Activated CD8-positive, alpha-beta memory T cell treated with anti-CD3 and anti-CD28 coated beads for 1 hour (primary cell): Measurements from ENCODE around the gene DNAH10.

Experiments
- DNase-seq, 2 donors: peaks; one replicate each; pipeline ENCODE4 v3.0.0-alpha.2; 2020; ENCODE audit warnings: low read depth in 1 of 2; ENCODE audit errors: extremely low read depth in 1 of 2

DNAH10 gene

DNA sequence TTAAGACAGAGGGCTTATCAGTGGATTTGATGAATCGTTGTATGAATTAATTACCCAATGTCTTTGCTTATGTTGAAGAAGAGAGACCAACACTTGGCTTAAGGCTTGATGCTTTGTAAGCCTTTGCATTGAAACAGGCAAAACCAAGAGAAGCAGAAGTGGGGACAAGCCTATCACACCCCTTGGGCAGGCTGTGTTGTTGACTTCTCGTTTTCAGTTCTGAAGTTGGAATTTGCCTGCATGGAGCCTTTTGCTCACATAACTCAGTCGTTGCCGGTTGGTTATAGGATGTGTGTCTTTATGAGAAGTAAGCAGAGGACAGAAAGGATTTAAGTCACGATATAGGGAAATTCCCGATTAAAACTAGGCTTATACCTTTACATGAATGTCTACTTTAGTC is 115.9 kb downstream of the DNAH10 start:
- DNase-seq, result no peak

DNA sequence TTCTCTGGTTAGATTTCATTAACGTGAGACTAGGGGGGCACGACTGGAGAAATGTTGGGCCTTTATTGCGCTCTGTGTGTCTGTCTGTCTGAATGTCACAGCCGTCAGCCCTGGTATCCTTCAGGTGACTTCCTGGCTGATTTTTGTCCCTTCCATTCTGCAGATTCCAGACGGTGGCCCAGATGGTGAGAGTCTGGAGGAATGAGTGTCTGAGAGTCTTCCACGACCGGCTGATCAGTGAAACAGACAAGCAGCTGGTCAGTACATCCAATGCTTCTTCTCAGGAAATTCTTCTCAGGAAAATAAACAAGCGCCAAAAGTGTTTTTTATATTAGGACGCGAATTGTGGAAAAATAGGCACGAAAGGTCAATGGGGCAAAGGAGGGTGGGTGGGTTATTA is 117.0 kb downstream of the DNAH10 start:
- no peak for DNase-seq

DNA sequence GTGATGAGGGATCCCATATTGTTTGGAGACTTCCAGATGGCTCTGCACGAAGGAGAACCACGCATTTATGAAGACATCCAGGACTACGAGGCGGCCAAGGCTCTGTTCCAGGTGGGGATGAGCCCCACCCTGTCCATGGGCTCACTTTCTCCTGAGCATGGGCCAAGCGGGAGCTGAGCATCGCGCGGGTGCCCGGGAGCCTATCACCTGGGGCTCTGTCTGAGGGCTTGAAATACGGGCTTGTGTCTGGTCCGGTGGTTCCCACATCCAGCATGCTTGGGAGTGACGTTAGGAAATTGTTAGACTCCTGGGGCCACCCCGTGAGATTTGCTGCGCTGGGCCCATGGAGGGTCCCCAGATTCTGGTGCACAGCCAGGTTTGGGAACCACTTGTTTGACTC is 117.6 kb downstream of the DNAH10 start:
- no peak for DNase-seq

DNA sequence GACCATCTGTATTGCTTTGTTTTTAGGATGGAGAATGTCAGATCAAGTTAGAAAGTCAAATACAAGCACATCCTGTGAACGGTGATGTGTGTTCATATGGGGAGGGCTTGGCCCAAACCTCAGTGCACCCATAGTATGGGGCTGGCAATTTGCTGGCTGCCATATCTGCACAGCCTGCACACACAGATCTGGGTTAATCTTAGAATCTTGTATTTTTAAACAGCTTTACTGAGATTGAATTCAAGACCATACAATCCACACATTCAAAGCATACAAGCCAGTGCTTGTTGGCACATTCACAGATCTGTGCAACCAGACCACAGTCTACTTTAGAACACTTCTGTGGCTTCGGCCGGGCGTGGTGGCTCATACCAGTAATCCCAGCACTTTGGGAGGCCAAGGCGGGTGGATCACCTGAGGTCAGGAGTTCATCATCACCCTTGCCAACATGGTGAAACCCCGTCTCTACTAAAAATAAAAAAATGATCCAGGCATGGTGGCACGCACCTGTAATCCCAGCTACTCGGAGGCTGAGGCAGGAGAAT is 120.1 kb downstream of the DNAH10 start:
- no peak for DNase-seq

DNA sequence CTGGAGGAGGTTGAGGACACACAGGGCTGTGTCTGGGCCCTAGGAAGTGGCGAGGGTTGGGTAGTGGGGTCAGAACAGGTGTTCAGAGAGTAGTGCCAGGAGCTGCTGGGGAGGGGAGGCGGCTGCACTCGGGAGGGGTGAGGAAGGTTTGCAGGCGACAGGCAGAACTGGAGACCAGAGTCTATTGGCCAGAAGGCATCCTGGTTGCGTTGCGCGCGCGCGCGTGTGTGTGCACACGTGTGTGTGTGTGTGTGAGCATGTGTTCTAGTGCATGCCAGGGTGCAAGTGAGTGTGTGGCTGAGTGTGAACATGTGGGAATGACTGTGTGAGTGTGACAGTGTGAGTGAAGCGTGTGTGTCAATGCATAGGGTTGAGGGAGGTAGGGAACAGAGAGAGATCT is 124.2 kb downstream of the DNAH10 start:
- DNase-seq, result no peak

DNA sequence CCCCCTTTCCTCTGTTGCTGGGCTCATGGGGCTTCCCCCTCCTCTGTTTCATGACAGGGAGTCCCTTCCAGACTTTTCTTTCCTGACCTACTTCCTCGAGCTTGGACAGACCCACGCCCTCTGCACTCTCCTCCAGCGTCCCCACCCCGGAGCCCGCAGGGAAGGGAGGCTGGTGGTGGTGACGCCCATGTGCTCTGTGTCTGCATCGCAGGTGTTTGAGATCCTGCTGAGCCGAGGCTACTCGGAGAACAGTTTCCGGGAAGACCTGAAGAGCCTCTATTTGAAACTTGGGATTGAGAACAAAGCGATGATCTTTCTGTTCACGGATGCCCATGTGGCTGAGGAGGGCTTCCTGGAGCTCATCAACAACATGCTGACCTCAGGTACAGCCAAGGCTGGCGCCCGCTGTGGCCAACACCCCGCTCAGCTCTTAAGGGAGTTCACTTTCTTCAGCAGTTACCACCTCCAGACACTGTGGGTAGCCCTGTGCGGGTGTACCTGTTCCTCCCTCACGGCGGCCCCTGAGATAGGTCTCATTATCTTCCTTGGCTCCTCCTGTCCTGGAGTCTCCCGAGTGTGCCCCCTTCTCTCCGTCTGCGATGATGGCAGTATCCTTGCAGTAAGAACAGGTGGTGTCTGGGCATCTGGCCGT is 125.0 kb downstream of the DNAH10 start:
- DNase-seq, result no peak

DNA sequence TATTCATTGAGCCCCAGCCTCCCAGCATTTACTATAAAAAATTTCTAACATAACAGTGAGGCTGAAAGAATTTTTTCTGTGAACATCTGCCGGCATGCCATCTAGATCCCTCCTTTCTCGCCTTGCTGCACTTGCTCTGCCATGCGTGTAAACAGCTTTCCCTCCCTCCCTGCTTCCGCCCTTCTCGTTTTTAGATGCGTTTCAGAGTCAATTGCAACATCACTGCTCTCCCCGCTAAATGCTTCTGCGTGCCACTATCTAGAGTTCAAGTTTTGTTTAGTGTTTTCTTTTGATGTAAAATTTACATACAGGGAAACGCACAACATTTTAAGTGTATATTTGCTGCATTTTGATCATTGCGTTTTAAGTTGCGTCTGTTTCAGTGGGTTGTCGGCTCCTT is 126.9 kb downstream of the DNAH10 start:
- no peak for DNase-seq

DNA sequence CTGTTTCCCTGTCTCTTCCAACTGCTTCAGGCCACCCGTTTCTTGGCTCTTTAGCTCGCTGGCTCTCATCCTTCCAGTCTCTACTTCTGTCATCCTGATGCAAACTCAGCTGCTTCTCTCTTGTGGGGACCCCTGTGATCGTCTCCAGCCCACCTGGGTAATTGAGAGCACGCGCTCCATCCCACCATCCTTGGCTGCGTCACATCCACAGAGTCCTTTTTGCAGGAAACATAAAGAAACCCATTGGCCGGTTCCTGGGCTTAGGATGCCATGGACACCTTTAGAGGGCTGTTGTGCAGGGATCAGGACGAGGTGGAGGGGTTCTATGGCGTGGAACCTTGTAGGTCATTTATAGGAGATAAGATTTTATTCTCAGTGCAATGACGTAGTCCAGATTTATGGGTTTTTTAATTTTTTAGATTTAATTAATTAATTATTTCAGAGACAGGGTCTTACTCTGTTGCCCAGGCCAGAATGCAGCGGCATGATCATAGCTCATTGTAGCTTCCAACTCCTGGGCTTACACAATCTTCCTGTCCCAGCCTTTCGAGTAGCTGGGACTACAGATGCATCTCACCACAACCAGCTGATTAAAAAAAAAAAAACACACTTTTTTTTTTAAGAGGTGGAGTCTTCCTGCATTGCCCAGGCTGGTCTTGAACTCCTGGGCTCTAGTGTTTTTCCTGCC is 127.9 kb downstream of the DNAH10 start:
- DNase-seq, result no peak

DNA sequence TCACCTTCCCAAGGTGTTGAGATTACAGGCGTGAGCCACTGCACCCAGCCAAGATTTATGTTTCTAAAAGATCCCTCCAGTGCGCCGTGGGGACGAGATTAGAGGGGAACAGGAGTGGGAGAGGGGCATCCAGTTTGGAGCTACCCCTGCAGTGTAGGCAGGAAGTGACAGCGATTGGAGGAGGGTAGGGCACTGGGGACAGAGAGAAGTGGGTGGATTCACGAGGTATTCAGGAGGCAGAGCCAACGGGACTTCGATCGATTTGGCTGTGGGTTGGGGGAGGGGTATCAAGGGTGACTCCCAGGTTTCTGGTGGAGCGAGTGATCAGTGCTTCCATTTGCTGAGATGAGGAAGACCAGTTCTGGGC is 128.4 kb downstream of the DNAH10 start:
- DNase-seq, result no peak

DNA sequence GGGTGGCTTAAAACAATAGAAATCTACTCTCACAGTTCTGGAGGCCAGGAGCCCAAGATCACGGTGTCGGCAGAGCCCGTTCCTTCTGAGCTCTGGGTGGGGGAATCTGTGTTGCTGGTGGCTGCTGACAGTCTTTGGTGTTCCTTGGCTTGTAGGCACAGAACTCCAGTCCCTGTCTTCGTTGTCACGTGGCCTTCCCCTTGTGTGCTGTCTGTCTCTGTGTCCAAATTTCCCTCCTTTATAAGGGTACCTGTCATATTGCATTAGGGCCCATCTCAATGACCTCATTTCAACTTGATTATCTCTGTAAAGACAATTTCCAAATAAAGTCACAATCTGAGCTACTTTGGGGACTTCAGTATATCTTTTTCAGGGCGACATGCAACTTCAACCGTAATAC is 128.9 kb downstream of the DNAH10 start:
- no peak for DNase-seq

DNA sequence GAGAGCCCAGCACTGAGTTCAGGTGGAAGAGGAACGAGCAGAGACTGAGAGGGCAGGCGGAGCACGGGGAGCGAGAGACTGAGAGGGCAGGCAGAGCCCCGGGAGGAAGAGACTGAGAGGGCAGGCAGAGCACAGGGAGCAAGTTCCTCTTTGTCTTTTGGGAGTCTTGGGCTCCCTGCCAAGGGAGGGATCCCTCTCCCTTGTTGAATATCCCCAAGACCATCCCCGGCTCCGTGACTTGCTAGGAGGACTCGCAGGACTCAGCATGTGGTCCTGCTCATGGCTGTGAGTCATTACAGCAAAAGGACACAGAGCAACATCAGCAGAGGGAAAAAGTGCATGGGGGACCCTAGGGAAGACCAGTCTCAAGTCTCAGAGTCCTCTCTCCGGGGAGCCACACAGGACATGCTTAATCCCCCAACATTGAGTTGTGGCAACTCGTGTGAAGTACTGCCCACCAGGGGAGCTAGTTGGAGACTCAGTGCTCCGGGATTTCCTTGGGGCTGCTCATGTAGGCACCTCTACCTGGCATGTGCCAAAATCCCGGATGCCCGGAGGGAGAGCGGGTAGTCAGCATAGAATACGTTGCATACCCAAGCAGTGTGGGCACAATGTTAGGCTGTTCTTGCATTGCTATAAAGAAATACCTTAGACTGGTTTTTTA is 129.5 kb downstream of the DNAH10 start:
- DNase-seq, result no peak

DNA sequence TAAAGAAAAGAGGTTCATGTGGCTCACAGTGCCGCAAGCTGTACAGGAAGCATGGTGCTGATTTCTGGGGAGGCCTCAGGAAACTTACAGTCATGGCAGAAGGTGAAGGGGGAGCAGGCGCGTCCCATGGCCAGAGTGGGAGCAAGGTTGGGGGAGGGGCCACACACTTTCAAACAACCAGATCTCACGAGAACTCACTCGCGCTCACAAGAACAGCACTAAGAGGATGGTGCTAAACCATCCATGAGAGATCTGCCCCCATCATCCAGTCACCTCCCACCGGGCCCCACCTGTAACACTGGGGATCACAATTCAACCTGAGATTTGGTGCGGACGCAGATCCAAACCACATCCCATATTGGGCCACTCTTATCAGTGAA is 130.1 kb downstream of the DNAH10 start:
- DNase-seq, result no peak

DNA sequence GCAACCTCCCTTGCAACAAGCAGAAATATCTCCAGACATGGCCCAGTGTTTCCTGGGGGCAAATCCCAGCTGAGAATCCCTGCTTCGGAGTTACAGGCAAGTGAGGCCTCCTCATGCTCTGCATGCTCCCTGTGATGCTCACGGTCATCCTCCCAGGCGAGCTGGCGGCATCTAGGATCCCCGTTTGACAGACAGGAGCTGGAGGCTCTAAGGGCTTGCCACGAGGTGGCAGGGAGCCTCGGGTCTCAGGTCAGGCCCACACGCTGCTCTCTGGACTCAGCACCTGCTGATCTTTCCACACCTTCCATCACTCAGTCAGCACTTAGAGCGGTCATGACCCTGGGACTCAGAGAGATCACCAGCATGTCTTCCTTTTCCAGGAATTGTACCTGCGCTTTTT is 130.8 kb downstream of the DNAH10 start:
- no peak for DNase-seq

DNA sequence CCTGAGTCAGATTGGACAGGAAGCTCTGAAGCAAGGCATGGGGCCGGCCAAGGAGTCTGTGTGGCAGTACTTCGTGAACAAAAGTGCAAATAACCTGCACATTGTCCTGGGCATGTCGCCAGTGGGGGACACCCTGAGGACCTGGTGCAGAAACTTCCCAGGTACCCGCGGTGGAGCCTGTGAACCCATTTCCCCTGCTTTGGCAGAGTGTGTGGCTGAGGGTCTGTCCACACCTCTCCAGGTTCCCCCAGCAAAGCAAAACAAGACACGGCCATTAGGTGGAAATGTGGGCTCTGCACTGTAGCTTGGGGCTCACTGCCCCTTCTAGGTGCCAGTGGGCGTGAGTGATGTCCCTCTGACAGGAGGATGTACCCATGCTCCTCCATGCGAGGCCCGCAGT is 131.2 kb downstream of the DNAH10 start:
- DNase-seq, result no peak

DNA sequence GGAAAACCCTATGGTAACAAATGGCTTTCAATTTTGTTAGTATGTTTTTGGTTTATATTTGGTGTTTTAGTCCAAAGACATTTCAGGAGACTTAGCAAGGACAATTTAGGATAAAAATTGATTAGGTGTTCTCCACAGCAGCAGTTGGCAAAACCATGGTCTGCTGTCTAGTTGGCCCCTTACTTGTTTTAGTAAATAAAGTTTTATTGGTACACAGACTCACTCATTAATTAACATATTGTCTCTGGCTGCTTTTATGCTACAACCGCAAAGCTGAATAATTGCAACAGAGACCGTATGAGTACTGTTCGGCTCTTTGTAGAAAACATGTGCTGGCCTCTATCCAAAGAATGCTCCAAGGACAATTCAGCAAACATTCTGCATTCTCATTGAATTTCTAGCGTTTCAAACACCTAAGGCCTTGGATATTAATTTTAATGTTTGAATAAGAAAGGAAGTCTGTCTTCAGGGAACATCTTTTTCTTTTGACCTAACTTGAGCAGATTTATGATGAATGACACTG is 132.8 kb downstream of the DNAH10 start:
- no peak for DNase-seq

DNA sequence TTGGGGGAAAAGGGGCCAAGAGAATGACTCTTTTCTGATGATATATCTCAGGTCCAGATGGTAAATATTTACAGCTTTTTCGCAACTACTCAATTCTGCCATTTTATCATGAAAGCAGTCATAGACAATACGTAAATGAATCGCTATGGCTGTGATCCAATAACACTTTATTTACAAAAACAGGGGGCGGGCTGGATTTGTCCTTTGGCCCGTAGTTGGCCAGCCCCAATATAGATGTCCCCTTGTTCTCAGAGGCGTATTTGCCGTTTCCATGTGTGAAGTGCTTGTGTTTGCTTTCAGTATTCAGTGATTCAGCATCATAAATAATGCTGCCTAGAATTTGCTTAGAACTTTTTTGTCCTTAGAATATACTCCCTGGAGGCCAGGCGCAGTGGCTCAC is 133.3 kb downstream of the DNAH10 start:
- DNase-seq, result no peak

DNA sequence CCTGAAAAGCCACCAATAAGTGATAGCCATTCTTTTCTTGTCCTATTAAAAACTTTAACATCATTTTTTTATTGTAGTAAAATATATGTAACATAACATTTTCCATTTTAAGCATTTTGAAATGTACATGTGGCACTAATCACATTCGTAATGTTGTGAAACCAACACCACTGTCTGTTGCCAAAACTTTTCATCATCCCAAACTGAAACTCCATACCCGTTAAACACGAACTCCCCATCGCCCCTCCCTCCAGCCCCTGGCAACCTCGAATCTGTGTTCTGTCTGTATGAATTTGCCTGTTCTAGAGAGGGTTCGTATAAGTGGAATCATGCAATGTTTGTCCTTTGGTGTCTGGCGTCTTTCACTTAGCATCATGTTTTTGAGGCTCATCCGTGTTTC is 134.7 kb downstream of the DNAH10 start:
- DNase-seq, result no peak

DNA sequence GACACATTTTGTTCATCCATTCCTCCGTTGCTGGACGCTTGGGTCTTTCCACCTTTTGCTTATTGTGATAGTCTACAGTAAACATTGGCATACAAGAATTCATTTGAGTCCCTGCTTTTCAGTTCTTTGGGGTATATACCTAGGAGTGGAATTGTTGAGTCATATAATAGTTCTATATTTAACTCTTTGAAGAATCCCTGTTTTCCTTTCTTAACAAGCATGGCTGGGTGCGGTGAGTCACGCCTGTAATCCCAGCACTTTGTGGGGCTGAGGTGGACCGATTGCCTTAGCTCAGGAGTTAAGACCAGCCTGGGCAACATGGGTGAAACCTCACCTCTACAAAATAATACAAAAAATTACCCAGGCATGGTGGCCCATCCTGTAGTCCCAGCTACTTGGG is 135.1 kb downstream of the DNAH10 start:
- no peak for DNase-seq

DNA sequence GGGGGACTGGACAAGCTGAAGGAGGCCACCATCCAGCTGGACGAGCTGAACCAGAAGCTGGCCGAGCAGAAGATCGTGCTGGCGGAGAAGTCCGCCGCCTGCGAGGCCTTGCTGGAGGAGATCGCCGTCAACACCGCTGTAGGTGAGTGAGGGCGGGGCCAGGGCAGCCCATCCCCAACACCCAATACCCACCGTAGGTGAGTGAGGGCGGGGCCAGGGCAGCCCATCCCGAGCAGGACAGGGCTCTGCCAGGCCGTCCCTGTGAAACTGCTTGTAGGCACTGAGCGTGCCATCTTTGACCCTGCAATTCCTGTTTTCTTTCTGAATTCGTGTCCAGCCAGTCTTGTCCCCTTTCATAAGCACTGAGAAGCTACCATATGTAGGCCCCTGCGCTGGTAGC is 136.6 kb downstream of the DNAH10 start:
- no peak for DNase-seq

DNA sequence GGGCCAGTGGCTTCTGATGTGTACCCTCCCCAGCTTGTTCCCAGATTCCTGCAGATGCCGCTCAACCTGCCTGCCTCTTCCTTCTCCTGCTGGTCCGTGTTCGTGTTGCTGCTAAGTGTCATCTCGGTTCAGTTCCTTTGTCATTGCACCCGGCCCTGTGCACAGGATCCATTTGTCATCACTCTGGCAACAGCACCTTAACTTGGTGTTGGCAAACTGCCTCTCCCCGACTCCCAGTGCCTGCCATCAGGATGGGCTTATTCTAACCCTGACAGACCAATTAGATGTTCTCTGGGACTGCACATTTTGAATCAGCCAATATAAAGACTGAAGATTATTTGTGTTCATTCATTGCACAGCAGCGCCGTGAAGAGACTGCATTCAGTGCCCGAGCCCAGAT is 137.3 kb downstream of the DNAH10 start:
- DNase-seq, result no peak

DNA sequence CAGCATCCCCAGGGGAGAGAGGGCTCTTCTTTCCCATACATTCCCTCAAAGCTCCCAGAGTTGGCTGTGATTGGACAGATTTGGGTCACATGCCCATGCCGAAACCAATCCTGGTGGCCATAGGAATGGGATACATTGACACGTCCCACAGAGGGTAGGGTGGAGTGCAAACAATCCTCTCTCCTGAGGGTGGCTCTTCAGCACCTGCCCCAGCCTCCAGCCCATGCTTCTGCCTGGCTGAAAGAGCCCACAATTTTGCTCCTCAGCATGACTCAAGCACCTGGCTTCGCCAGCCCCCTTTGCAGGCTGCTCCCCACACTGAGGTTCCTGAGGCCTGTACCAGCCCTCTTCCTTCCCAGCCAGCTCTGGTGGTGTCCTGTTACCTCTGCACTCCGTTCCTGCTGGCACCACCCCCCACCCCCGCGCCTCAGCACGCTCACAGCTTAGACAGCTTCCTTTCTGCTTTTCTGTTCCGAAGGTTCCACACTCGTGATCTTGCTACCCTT is 138.8 kb downstream of the DNAH10 start:
- DNase-seq, result no peak

DNA sequence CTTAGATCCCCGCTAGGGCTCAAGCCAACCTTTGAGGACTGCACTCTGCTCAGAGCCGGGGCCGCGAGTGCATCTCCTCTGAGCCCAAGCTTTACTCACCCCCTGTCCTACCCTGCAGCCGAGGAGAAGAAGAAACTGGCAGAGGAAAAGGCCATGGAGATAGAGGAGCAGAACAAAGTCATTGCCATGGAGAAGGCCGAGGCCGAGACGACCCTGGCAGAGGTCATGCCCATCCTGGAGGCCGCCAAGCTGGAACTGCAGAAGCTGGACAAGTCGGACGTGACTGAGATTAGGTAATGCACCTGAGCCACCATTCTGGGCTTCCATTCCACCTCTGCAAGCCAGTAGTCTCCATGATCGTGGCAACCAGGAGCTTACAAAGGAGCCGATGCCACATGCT is 140.7 kb downstream of the DNAH10 start:
- DNase-seq, result no peak
